GM21529 (cell line): ENCODE measurements around the gene SURF4.
"Not testable (repeated sequence)": the region's sequence is repeated elsewhere in the genome, so short reads cannot be mapped to it uniquely, and the experiment has no call there.

ENCODE experiments used
- ATAC-seq: cut with Tn5 transposase; IDR thresholded peaks from one replicate; pipeline ENCODE4 v1.9.1; 2021; ENCODE audit not compliant: unreplicated experiment

The SURF4 gene

GRCh38 chr9:133335924-133336811 is 39.7 kb downstream of the SURF4 start, which contains the start of gene SURF6:
Gene SURF6 (minus strand): TSS chr9:133336188. CDS start chr9:133336132, 56 bp downstream.
- peak; percentile 82 for ATAC-seq

- ATAC-seq = not testable (repeated sequence)
These were observed 41.0 kb downstream of the SURF4 start for GRCh38 chr9:133334888-133335287.

GRCh38 chr9:133334161-133334560 is 41.7 kb downstream of the SURF4 start:
- no peak for ATAC-seq

- ATAC-seq = no peak
These were observed 42.3 kb downstream of the SURF4 start for GRCh38 chr9:133333566-133333965.

- no peak for ATAC-seq
These were observed 42.8 kb downstream of the SURF4 start for GRCh38 chr9:133333011-133333410.

GRCh38 chr9:133332381-133332730 is 43.5 kb downstream of the SURF4 start:
- no peak for ATAC-seq

- no peak for ATAC-seq
These were observed 44.0 kb downstream of the SURF4 start for GRCh38 chr9:133331641-133332380.

- ATAC-seq = no peak
These were observed 44.6 kb downstream of the SURF4 start for GRCh38 chr9:133331221-133331620.

GRCh38 chr9:133329306-133330156 is 46.3 kb downstream of the SURF4 start:
- ATAC-seq = not testable (repeated sequence)

- no peak for ATAC-seq
These were observed 47.9 kb downstream of the SURF4 start for GRCh38 chr9:133327834-133328484.

GRCh38 chr9:133327021-133327420 is 48.8 kb downstream of the SURF4 start:
- ATAC-seq = not testable (repeated sequence)

GRCh38 chr9:133323991-133324703 is 51.7 kb downstream of the SURF4 start:
- no peak for ATAC-seq

GRCh38 chr9:133323211-133323610 is 52.6 kb downstream of the SURF4 start:
- ATAC-seq = no peak

GRCh38 chr9:133322701-133323100 is 53.2 kb downstream of the SURF4 start:
- no peak for ATAC-seq

- no peak for ATAC-seq
These were observed 54.4 kb downstream of the SURF4 start for GRCh38 chr9:133321411-133321935.

- ATAC-seq = no peak
These were observed 55.4 kb downstream of the SURF4 start for GRCh38 chr9:133320421-133320881.

GRCh38 chr9:133317551-133317950 is 58.3 kb downstream of the SURF4 start:
- not testable (repeated sequence) for ATAC-seq

- no peak for ATAC-seq
These were observed 59.9 kb downstream of the SURF4 start for GRCh38 chr9:133315997-133316396.
